GM12892 (cell line): ENCODE measurements around the gene CGA.
"Not testable (repeated sequence)": the region's sequence is repeated elsewhere in the genome, so short reads cannot be mapped to it uniquely, and the experiment has no call there.

ENCODE experiments used
- POLR2A ChIP-seq: IDR thresholded peaks from 2 replicates; pipeline ENCODE4 v1.6.1; 2011; ENCODE audit warnings: low read depth, low read length, control low read depth
- TAF1 ChIP-seq: IDR thresholded peaks from 2 replicates; pipeline ENCODE4 v1.6.1; 2011; ENCODE audit warnings: low read depth, mild to moderate bottlenecking, control low read depth, low read length, borderline replicate concordance

DNA sequence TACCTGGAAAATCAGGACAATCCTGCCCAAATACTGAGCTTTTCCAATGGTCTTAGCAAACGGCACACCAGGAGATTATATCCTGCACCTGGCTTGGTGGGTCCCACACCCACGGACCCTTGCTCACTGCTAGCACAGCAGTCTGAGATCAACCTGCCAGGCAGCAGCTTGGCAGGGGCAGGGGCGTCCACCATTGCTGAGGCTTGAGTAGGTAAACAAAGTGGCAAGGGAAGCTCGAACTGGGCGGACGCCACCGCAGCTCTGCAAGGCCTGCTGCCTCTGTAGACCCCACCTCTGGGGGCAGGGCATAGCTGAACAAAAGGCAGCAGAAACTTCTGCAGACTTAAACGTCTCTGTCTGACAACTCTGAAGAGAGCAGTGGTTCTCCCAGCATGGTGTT is 45.0 kb upstream of the CGA start:
- TF ChIP-seq POLR2A, TAF1: not testable (repeated sequence)
